Skin epidermis (tissue), 12 donors: ENCODE results near the gene MOV10.
"Not testable (repeated sequence)": the region's sequence is repeated elsewhere in the genome, so short reads cannot be mapped to it uniquely, and the experiment has no call there.

Source experiments
- H3K27ac ChIP-seq, 21 experiments: fragments of 200-600 bp; sonication (generic) in 11 of 21; one replicate each; pipeline ENCODE4 v1.5.0; 2020; ENCODE audit warnings: mild to moderate bottlenecking in 3 of 21, inconsistent platforms in 2 of 21, moderate library complexity in 2 of 21
- H3K4me3 ChIP-seq, 7 experiments: fragments of 200-600 bp; sonication (generic) in 2 of 7; one replicate each; pipeline ENCODE4 v1.5.0; 2020; ENCODE audit warnings: inconsistent platforms in 2 of 7, mild to moderate bottlenecking in 2 of 7, moderate library complexity in 1 of 7

The MOV10 gene

GRCh38 chr1:112674440-112674985 is at the start of gene MOV10:
Gene MOV10, plus strand, starts transcription at chr1:112674659. Its CDS starts 254 bp downstream, at chr1:112674913.
- H3K4me3 ChIP-seq = peak within 1 kb of the TSS; percentile 67 to 97 (median 82)
- H3K27ac ChIP-seq = peak within 1 kb of the TSS; percentile 39 to 99 (median 93)

- Histone ChIP-seq H3K4me3 (no peak overlapping the region), H3K27ac (no peak overlapping the region)
Measured at GRCh38 chr1:112625696-112626095, 48.8 kb upstream of the MOV10 start.

GRCh38 chr1:112626193-112626592 is 48.3 kb upstream of the MOV10 start:
- H3K27ac ChIP-seq = no peak overlapping the region
- no peak overlapping the region for H3K4me3 ChIP-seq

GRCh38 chr1:112626887-112627286 is 47.6 kb upstream of the MOV10 start:
- Histone ChIP-seq H3K4me3 (no peak overlapping the region), H3K27ac (peak overlapping the region in 1 of 21 experiments; percentile 7)

- peak overlapping the region in 1 of 21 experiments; percentile 32 for H3K27ac ChIP-seq
- no peak overlapping the region for H3K4me3 ChIP-seq
Measured at GRCh38 chr1:112628516-112628915, 45.9 kb upstream of the MOV10 start.

GRCh38 chr1:112629256-112629655 is 45.2 kb upstream of the MOV10 start:
- no peak overlapping the region for H3K27ac ChIP-seq
- no peak overlapping the region for H3K4me3 ChIP-seq

GRCh38 chr1:112633628-112634027 is 40.8 kb upstream of the MOV10 start:
- no peak overlapping the region for H3K4me3 ChIP-seq
- no peak overlapping the region for H3K27ac ChIP-seq

GRCh38 chr1:112634367-112634766 is 40.1 kb upstream of the MOV10 start:
- no peak overlapping the region for H3K4me3 ChIP-seq
- no peak overlapping the region for H3K27ac ChIP-seq

- peak overlapping the region in 4 of 21 experiments; percentile 2 to 73 (median 50) for H3K27ac ChIP-seq
- no peak overlapping the region for H3K4me3 ChIP-seq
Measured at GRCh38 chr1:112636056-112636455, 38.4 kb upstream of the MOV10 start.

GRCh38 chr1:112636597-112637253 is 37.7 kb upstream of the MOV10 start:
- H3K4me3 ChIP-seq = no peak overlapping the region
- H3K27ac ChIP-seq = peak overlapping the region in 10 of 21 experiments; percentile 2 to 73 (median 30)

- Histone ChIP-seq H3K4me3 (no peak overlapping the region), H3K27ac (peak overlapping the region in 8 of 21 experiments; percentile 1 to 73 (median 24))
Measured at GRCh38 chr1:112637254-112638109, 37.0 kb upstream of the MOV10 start.

GRCh38 chr1:112638110-112638428 is 36.4 kb upstream of the MOV10 start:
- Histone ChIP-seq H3K27ac (peak overlapping the region in 2 of 21 experiments; percentile 38 to 73), H3K4me3 (no peak overlapping the region)

GRCh38 chr1:112640437-112640836 is 34.0 kb upstream of the MOV10 start:
- not testable (repeated sequence) for H3K4me3 ChIP-seq
- H3K27ac ChIP-seq = peak overlapping the region in 1 of 21 experiments; percentile 54

GRCh38 chr1:112643080-112643479 is 31.4 kb upstream of the MOV10 start:
- Histone ChIP-seq H3K4me3 (no peak overlapping the region), H3K27ac (no peak overlapping the region)

- H3K27ac ChIP-seq = no peak overlapping the region
- no peak overlapping the region for H3K4me3 ChIP-seq
Measured at GRCh38 chr1:112646225-112646624, 28.2 kb upstream of the MOV10 start.

- no peak overlapping the region for H3K27ac ChIP-seq
Measured at GRCh38 chr1:112651205-112651604, 23.3 kb upstream of the MOV10 start.

GRCh38 chr1:112665857-112666256 is 8.6 kb upstream of the MOV10 start:
- Histone ChIP-seq H3K27ac (no peak overlapping the region), H3K4me3 (no peak overlapping the region)

More at GRCh38 chr1:112651205-112651604, 23.3 kb upstream of the MOV10 start:
- H3K4me3 ChIP-seq = no peak overlapping the region

GRCh38 chr1:112666946-112667345 is 7.5 kb upstream of the MOV10 start:
- Histone ChIP-seq H3K4me3 (no peak overlapping the region), H3K27ac (no peak overlapping the region)

GRCh38 chr1:112672009-112672408 is 2.5 kb upstream of the MOV10 start:
- Histone ChIP-seq H3K27ac (no peak overlapping the region), H3K4me3 (no peak overlapping the region)

- H3K27ac ChIP-seq = peak overlapping the region in 3 of 21 experiments; percentile 18 to 97 (median 90)
- no peak overlapping the region for H3K4me3 ChIP-seq
Measured at GRCh38 chr1:112672842-112673241, 1.6 kb upstream of the MOV10 start.
